GM21619 (cell line): ENCODE results near the gene TNKS1BP1.

ENCODE experiments used
- ATAC-seq: cut with Tn5 transposase; IDR thresholded peaks from one replicate; pipeline ENCODE4 v1.9.1; 2021; ENCODE audit not compliant: unreplicated experiment

The TNKS1BP1 gene

GRCh38 chr11:57335023-57335342 lies 10.2 kb upstream of the TNKS1BP1 start:
- ATAC-seq, result peak; percentile 4

GRCh38 chr11:57332694-57333440 lies 8.1 kb upstream of the TNKS1BP1 start:
- ATAC-seq, result no peak

DNA sequence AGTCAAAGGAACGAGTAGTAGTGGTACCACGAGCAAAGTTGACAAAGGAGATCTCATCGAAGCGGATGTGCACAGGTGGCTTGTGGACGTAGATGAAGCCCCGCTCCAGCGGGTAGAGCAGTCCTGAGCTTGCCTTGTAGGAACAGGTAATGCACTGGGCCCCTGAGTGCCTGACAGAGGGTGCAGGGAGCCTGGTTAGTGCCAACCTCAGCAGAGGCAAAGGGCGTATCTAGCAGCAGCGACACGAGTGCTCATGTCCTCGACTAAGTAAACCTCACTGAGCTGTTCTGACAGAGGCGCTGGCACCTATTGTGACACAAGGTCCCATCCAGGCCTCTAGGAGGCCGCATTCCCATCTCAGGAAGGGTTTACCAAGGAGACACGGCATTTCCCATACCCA lies 7.0 kb upstream of the TNKS1BP1 start:
- no peak for ATAC-seq

- no peak for ATAC-seq
These were observed 5.3 kb upstream of the TNKS1BP1 start for GRCh38 chr11:57330029-57330428.

GRCh38 chr11:57327721-57328120 lies 3.0 kb upstream of the TNKS1BP1 start:
- ATAC-seq, result no peak

GRCh38 chr11:57325735-57326048 lies 940 bp upstream of the TNKS1BP1 start:
- ATAC-seq, result no peak

GRCh38 chr11:57324154-57324885 lies 432 bp downstream of the TNKS1BP1 start:
- ATAC-seq, result no peak

DNA sequence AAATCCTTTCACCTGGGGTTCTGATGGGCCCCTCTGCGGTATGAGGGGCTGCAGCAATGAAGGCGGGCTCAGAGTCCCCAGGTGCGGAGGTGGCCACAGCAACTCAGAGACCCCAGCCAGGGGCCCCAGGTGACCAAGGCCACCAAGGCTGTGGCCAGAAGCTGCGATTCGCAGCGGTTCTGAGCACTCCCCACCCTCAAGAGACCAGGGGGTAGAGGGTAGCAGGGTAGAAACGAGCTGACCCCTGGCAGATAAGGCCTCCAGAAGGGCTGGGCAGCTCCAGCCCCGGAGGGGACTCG lies 948 bp downstream of the TNKS1BP1 start:
- ATAC-seq, result no peak

DNA sequence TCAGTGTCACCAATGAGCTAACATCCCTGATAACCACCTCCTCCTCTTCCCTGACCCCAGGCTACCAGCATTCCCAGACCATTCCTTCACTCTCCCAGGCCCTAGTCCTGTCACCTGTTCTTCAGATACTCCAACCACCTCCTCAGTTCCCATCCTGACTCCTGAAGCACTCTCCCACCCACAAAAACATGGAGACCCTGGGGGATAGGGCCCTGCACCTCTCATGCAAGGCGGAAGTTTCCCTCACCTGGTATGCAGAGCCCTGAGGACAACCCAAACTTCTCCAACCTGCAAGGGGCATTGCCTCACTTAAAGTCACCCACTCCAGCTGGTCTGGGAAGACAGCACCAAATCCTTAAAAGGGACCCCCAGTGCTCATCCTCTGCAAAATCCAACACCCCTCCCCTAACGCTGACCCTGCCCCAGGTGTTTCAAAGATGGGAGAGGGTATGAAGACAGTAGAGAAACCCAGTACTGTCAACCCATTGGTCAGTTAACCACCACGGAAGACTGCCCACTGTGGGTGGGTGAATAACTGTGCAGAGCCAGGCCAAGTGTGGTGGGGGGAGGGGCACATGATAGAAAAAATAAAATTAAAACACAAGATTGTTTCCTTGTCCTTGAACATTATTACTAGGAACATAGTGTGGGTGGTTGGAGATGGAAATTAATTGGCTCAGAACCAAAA lies 1.4 kb downstream of the TNKS1BP1 start:
- no peak for ATAC-seq

- no peak for ATAC-seq
These were observed 2.2 kb downstream of the TNKS1BP1 start for GRCh38 chr11:57322256-57323166.

DNA sequence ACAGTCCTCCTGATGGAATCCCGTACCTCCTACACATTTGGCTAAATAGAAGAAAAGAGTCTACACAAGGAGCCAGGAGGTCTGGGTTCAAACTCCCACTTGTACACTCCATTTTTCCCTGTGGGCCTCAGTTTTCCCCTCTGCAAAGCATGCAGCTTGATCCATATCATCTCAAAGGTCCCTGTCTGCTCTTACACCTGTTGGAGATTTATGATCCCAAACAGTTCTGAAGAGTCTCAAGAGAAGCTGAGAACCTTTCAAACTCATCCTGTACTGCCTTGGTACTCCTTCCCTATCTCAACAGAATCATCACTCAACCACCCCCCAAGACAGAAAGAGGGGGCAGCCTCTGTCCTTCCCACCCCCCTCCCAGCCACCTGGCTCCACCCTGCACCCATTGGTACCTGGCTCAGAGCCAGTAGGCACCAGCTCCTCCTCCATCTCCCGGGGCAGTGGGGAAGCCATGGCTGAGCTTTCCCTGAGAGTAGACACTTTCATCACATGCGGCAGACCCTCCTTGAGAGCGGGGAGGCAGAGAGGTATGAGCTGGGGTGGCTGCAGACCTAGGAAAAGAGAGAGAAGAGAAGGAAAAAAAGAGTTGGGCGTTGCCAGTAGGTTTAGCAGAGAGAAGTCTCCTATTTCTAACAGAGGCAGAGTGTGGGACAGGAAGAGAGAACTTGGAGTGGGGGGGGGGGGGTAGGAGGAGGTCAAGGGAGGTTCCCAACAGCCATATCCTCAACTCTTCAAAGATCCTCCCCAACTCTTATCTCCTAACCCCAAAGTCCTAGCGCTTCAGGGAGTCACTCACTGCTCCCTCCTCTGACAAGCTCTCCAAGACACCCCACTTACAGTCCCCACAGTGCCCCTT lies 3.1 kb downstream of the TNKS1BP1 start:
- no peak for ATAC-seq

DNA sequence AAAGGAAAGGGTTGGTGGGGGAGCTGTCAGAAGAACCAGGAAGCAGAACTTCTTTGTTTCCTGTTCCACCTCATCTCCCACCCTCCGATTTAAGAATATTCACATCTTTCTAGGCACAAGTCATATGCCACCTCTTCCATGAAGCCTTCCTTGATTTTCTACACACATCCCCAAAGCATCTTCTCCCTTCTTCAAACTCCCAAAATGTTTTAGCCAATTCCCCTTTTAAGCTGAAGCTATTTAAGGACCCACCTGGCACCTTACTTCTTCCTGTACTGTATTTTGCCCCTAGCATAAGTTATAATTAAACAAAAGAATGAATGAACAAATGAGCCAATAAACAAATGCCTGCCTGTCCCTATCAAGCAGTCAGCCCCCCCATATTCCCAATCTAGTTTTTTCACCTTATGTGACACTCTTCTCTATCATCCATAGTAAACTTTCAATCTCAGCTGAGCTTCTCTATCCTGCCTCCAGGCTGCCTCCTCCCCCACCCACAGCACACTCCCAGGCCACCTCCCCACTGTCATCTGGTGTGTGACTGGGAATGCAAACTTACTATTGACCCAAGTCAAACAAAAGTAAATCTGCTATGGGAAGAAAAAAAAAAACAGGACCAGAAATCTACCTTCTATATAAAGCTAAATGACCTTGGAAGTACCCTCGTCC lies 3.9 kb downstream of the TNKS1BP1 start:
- ATAC-seq, result no peak

- no peak for ATAC-seq
These were observed 4.6 kb downstream of the TNKS1BP1 start for GRCh38 chr11:57320067-57320718.

DNA sequence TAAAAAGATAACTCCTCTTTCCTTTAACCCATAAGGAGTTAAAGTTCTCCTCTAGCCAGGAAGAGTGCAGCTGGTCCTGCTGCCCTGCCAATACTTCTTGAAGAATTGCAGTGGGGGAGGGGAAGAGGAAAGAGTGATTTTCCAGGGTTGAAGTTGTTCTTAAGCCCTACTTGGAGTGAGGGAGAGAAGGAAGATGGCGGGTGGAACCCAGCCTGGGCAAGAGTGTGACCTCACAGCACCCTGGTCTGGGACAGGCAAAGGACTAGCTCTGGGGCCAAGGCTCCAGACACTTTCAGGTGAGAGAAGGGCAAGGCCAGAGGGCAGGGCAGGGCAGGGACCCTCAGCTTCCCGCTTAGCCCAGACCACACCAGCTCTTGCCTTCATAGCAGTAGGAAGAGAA lies 6.6 kb downstream of the TNKS1BP1 start:
- ATAC-seq, result no peak

- no peak for ATAC-seq
These were observed 8.7 kb downstream of the TNKS1BP1 start for GRCh38 chr11:57316017-57316416.

- ATAC-seq, result no peak
These were observed 9.3 kb downstream of the TNKS1BP1 start for GRCh38 chr11:57315491-57315890.

DNA sequence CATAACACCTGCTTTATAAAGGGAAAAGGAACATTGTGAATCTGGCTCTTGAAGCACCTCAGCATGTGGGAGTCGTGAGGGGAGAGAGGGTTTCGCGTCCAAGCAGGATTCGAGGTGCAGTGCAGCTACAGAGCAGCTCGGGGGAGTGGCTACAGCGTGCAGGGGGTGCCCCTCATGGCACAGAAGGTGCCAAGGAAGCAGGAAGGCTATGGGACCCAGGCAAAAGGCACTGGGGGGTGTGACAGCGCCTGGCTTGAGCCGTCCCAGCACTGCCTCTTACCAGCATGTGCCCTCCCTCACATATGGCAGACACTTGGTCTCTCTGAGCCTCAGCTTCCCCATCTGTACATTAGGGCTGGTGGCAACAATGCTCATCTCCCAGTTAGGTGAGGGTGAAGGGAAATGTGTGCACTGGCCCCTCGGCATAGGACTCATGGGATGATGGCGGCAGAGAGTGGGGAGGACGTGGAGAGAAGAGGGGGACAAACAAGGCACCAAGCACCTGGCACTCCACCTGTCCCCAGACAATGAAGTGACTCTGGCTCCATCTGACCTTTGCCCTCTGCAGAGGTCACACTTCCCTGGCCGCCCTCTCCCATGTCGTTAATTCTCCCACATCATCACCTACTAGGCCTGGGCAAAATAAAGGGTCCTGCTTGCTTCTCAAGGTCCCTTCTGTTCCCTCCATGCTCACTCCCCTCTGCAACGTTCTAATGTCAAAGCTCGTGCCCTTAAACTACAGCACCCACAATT lies 10.4 kb downstream of the TNKS1BP1 start:
- ATAC-seq, result no peak

- ATAC-seq, result no peak
These were observed 11.0 kb downstream of the TNKS1BP1 start for GRCh38 chr11:57313788-57314135.
